ENCODE data around the gene VWA2. TPM values are rescaled to one million over a fixed set of nuclear protein-coding genes. Genes with fewer than 3 reads are reported as not detected.

The VWA2 gene
- total RNA-seq, 2 donors from 2014 or later, result 1.7 to 2.0 TPM

DNA sequence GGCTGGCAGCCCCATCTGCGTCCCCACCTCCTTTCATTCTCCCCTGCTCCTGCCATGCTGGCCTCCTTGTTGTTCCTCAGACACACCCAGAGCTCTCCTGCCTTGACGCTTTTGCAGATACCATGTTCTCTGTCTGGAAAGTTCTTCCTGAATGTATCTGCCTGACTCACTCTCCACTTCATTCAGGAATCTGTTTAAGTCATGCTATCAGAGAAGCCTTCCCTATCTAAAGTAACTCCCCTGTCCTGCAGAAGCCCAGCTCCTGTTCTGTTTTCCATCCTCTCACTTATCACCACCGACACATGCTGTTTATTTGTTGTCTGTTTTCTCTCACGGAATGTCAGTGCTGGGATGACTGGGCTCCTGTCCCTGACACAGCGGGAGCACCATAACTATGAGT is 83.3 kb downstream of the VWA2 start:
- no peak overlapping the region for H3K27ac Mint-ChIP-seq
- no peaks in the 10 kb centered on the region for H3K9me3 ChIP-seq (ENCODE audit: control insufficient read depth, low read length)
- H3K27ac ChIP-seq (ENCODE audit: low read depth, low read length), result no peak overlapping the region
- TF ChIP-seq, protein P1, sequence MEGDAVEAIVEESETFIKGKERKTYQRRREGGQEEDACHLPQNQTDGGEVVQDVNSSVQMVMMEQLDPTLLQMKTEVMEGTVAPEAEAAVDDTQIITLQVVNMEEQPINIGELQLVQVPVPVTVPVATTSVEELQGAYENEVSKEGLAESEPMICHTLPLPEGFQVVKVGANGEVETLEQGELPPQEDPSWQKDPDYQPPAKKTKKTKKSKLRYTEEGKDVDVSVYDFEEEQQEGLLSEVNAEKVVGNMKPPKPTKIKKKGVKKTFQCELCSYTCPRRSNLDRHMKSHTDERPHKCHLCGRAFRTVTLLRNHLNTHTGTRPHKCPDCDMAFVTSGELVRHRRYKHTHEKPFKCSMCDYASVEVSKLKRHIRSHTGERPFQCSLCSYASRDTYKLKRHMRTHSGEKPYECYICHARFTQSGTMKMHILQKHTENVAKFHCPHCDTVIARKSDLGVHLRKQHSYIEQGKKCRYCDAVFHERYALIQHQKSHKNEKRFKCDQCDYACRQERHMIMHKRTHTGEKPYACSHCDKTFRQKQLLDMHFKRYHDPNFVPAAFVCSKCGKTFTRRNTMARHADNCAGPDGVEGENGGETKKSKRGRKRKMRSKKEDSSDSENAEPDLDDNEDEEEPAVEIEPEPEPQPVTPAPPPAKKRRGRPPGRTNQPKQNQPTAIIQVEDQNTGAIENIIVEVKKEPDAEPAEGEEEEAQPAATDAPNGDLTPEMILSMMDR (conservative IDR thresholded peaks at IDR 0.05), result no peak
- 81 to 97% methylated on average over 5 of the region's 5 CpGs for WGBS, 2 experiments (ENCODE audit: insufficient coverage in 1 of 2, insufficient read length in 1 of 2)
- no peaks in the 10 kb centered on the region for H3K27me3 ChIP-seq (ENCODE audit: control insufficient read depth, insufficient read depth, low read length, poor library complexity, severe bottlenecking)
- no peaks in the 10 kb centered on the region for H3K36me3 ChIP-seq (ENCODE audit: control insufficient read depth, insufficient read depth, low read length)
- H3K4me3 Mint-ChIP-seq, result no peak overlapping the region
- no peaks in the 10 kb centered on the region for H3K9me3 Mint-ChIP-seq
- no peaks in the 10 kb centered on the region for H3K4me1 ChIP-seq (ENCODE audit: control insufficient read depth, insufficient read depth, low read length)
- H3K4me1 Mint-ChIP-seq, result peaks cover 13% of the 10 kb centered on the region
- H3K4me3 ChIP-seq (ENCODE audit: low read length), result no peak overlapping the region
- no peak overlapping the region for H3K9ac ChIP-seq (ENCODE audit: extremely low read depth, low read length, poor library complexity, severe bottlenecking)
- DNase-seq, result no peak
- H3K27me3 Mint-ChIP-seq (ENCODE audit: insufficient read depth), result no peaks in the 10 kb centered on the region
- no peaks in the 10 kb centered on the region for H3K36me3 Mint-ChIP-seq (ENCODE audit: low read depth)

DNA sequence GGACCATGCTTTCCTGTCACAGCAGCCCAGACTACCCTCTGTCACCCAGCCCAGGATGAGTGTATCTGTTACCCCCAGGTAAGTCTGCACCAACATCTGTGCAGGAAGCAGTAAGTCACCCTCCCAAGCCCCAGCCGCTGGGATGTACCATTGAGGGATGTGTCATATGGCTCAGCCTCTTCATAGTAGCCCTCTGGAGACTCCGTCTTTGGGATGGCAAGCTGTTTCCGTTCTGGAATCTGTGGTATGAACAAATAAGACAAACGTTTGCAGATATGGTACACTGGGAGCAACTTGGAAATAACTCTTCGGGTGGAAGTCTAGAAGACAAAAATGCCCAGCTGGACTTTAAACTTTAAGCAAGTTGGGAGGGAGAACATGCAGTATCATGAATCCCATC is 84.0 kb downstream of the VWA2 start:
- H3K4me3 Mint-ChIP-seq, result no peak overlapping the region
- no peaks in the 10 kb centered on the region for H3K27me3 Mint-ChIP-seq (ENCODE audit: insufficient read depth)
- Histone ChIP-seq H3K4me3 (ENCODE audit: low read length) (no peak overlapping the region), H3K9ac (ENCODE audit: extremely low read depth, low read length, poor library complexity, severe bottlenecking) (no peak overlapping the region), H3K9me3 (ENCODE audit: control insufficient read depth, low read length) (no peaks in the 10 kb centered on the region), H3K36me3 (ENCODE audit: control insufficient read depth, insufficient read depth, low read length) (no peaks in the 10 kb centered on the region), H3K4me1 (ENCODE audit: control insufficient read depth, insufficient read depth, low read length) (no peaks in the 10 kb centered on the region), H3K27ac (ENCODE audit: low read depth, low read length) (no peak overlapping the region), H3K27me3 (ENCODE audit: control insufficient read depth, insufficient read depth, low read length, poor library complexity, severe bottlenecking) (no peaks in the 10 kb centered on the region)
- no peaks in the 10 kb centered on the region for H3K9me3 Mint-ChIP-seq
- TF ChIP-seq, protein P1 (conservative IDR thresholded peaks at IDR 0.05), result no peak
- H3K36me3 Mint-ChIP-seq (ENCODE audit: low read depth), result no peaks in the 10 kb centered on the region
- no peak for DNase-seq
- H3K4me1 Mint-ChIP-seq, result peaks cover 13% of the 10 kb centered on the region
- H3K27ac Mint-ChIP-seq, result no peak overlapping the region
- 92% methylated on average over 4 to 5 of the region's 5 CpGs for WGBS, 2 experiments (ENCODE audit: insufficient coverage in 1 of 2, insufficient read length in 1 of 2)

DNA sequence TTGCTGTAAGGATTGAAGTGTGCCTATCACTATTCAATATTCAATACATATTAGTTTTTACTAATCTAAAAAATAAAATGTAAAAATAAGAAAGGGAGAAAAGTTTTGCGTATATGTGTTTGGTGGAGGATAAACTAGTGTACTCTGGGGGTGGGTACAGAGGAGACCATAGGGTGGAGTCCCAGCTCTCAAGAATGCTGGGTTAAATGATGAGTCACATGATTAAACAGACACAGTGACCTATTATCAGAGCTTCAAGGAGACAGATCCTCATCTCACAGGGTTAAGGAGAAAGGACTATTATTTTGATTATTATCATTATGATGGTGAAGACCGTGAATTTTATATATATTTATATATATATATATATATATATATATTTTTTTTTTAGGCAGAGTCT is 87.7 kb downstream of the VWA2 start:
- Histone ChIP-seq H3K4me3 (ENCODE audit: low read length) (no peak overlapping the region), H3K36me3 (ENCODE audit: control insufficient read depth, insufficient read depth, low read length) (no peaks in the 10 kb centered on the region), H3K27ac (ENCODE audit: low read depth, low read length) (no peak overlapping the region), H3K9ac (ENCODE audit: extremely low read depth, low read length, poor library complexity, severe bottlenecking) (no peak overlapping the region), H3K4me1 (ENCODE audit: control insufficient read depth, insufficient read depth, low read length) (no peaks in the 10 kb centered on the region), H3K9me3 (ENCODE audit: control insufficient read depth, low read length) (no peaks in the 10 kb centered on the region), H3K27me3 (ENCODE audit: control insufficient read depth, insufficient read depth, low read length, poor library complexity, severe bottlenecking) (no peaks in the 10 kb centered on the region)
- H3K9me3 Mint-ChIP-seq, result no peaks in the 10 kb centered on the region
- H3K4me1 Mint-ChIP-seq, result peaks cover 9% of the 10 kb centered on the region
- no peak for DNase-seq
- no peak overlapping the region for H3K27ac Mint-ChIP-seq
- H3K4me3 Mint-ChIP-seq, result no peak overlapping the region
- 100% methylated on average over 1 of the region's 2 CpGs; no CpG with 5 or more reads in 1 of the 2 experiments for WGBS, 2 experiments (ENCODE audit: insufficient coverage in 1 of 2, insufficient read length in 1 of 2)
- H3K36me3 Mint-ChIP-seq (ENCODE audit: low read depth), result no peaks in the 10 kb centered on the region
- TF ChIP-seq, protein P1 (conservative IDR thresholded peaks at IDR 0.05), result no peak
- no peaks in the 10 kb centered on the region for H3K27me3 Mint-ChIP-seq (ENCODE audit: insufficient read depth)
